Stimulated activated CD8-positive, alpha-beta memory T cell treated with anti-CD3 and anti-CD28 coated beads, Interleukin-7, amount 100 ng/mL, for 1 hour (primary cell): ENCODE results near the gene RPL18.
A peak's percentile ranks its signal among the peaks of the same experiment; 100 is the strongest.
"Not testable (repeated sequence)": the region's sequence is repeated elsewhere in the genome, so short reads cannot be mapped to it uniquely, and the experiment has no call there.

Source experiments
- DNase-seq, 2 donors: peaks; one replicate each; pipeline ENCODE4 v3.0.0-alpha.2; 2020; ENCODE audit warnings: low read depth in 2 of 2

RPL18 gene

GRCh38 chr19:48618916-48619691, at the start of gene RPL18, which contains the start of gene SPHK2:
TSS of gene RPL18 (minus strand) at chr19:48619178. CDS start at chr19:48619143, 35 bp downstream.
TSS of gene SPHK2 (plus strand) at chr19:48619506. CDS start at chr19:48620515, 1,009 bp downstream.
- DNase-seq, result peak; percentile 93 to 96

- DNase-seq, result no peak
Measured at GRCh38 chr19:48668761-48669160, 49.8 kb upstream of the RPL18 start.

- DNase-seq, result no peak
Measured at GRCh38 chr19:48668332-48668731, 49.4 kb upstream of the RPL18 start.

- DNase-seq, result no peak
Measured at GRCh38 chr19:48665786-48666185, 46.8 kb upstream of the RPL18 start.

GRCh38 chr19:48664476-48664875, 45.5 kb upstream of the RPL18 start:
- no peak for DNase-seq

- DNase-seq, result no peak
Measured at GRCh38 chr19:48663667-48664066, 44.7 kb upstream of the RPL18 start.

- no peak for DNase-seq
Measured at GRCh38 chr19:48661711-48662090, 42.7 kb upstream of the RPL18 start.

- DNase-seq, result peak; percentile 42 to 44
Measured at GRCh38 chr19:48660852-48661710, 42.1 kb upstream of the RPL18 start.

- DNase-seq, result no peak
Measured at GRCh38 chr19:48659768-48660167, 40.8 kb upstream of the RPL18 start.

GRCh38 chr19:48658483-48658882, 39.5 kb upstream of the RPL18 start:
- no peak for DNase-seq

- not testable (repeated sequence) for DNase-seq
Measured at GRCh38 chr19:48657828-48658227, 38.9 kb upstream of the RPL18 start.

- no peak for DNase-seq
Measured at GRCh38 chr19:48656840-48657474, 38.0 kb upstream of the RPL18 start.

- no peak for DNase-seq
Measured at GRCh38 chr19:48654299-48655059, 35.5 kb upstream of the RPL18 start.

GRCh38 chr19:48651683-48652048, 32.7 kb upstream of the RPL18 start:
- DNase-seq, result no peak

- no peak for DNase-seq
Measured at GRCh38 chr19:48650974-48651682, 32.1 kb upstream of the RPL18 start.

GRCh38 chr19:48648134-48648533, 29.2 kb upstream of the RPL18 start:
- DNase-seq, result no peak

- no peak for DNase-seq
Measured at GRCh38 chr19:48646722-48647216, 27.8 kb upstream of the RPL18 start.

GRCh38 chr19:48646001-48646721, 27.2 kb upstream of the RPL18 start, which contains the start of gene CA11:
TSS of gene CA11 (minus strand) at chr19:48646187. CDS start at chr19:48645632, 555 bp downstream.
- peak; percentile 79 to 80 for DNase-seq

GRCh38 chr19:48645620-48646000, 26.6 kb upstream of the RPL18 start:
- no peak for DNase-seq
